Fibroblast of lung (primary cell): ENCODE measurements around the gene PDC.

Source experiments
- EZH2 ChIP-seq: IDR thresholded peaks from 2 replicates; pipeline ENCODE4 v1.5.1; 2012; ENCODE audit warnings: low read length, control low read depth, mild to moderate bottlenecking; ENCODE audit errors: missing control alignments
- TF ChIP-seq, protein P1 (sequence below), 2 donors: IDR thresholded peaks in 1 of 2; conservative IDR thresholded peaks in 1 of 2; 1 replicate in 1 of 2; 2 replicates in 1 of 2; pipeline ENCODE4 v1.5.1; 2011 to 2012; ENCODE audit warnings: low read length in 2 of 2, control low read depth in 1 of 2, inconsistent platforms in 1 of 2, low read depth in 1 of 2, mild to moderate bottlenecking in 1 of 2

DNA sequence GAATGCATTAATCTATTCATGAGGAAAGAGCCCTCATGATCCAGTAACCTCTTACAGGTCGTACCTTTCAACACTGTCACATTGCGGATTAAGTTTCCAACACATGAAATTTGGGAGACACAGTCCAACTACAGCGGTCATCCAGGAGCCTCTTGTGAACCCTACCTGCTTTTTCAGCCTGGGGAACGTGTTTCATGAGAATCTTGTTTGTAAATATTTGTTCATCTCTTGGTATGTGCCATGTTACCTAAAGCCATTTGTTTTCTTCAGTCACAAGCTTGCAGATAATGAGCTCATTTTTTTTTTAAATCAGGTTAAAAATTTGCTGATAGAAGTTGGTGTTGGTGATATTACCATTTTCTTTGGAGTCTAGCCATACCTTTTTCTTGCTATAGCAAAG, 37.2 kb upstream of the PDC start:
- TF ChIP-seq, protein P1, sequence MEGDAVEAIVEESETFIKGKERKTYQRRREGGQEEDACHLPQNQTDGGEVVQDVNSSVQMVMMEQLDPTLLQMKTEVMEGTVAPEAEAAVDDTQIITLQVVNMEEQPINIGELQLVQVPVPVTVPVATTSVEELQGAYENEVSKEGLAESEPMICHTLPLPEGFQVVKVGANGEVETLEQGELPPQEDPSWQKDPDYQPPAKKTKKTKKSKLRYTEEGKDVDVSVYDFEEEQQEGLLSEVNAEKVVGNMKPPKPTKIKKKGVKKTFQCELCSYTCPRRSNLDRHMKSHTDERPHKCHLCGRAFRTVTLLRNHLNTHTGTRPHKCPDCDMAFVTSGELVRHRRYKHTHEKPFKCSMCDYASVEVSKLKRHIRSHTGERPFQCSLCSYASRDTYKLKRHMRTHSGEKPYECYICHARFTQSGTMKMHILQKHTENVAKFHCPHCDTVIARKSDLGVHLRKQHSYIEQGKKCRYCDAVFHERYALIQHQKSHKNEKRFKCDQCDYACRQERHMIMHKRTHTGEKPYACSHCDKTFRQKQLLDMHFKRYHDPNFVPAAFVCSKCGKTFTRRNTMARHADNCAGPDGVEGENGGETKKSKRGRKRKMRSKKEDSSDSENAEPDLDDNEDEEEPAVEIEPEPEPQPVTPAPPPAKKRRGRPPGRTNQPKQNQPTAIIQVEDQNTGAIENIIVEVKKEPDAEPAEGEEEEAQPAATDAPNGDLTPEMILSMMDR (conservative IDR thresholded peaks at IDR 0.05 in 1 of 2, IDR thresholded peaks at IDR 0.05 in 1 of 2; ENCODE audit: low read depth in 1 of 2, low read length in 2 of 2): no peak
- TF ChIP-seq EZH2: no peak
